B cell (primary cell): Measurements from ENCODE around the gene KIN.

Source experiments
- EZH2 ChIP-seq: IDR thresholded peaks from 2 replicates; pipeline ENCODE4 v1.6.1; 2012; ENCODE audit warnings: borderline replicate concordance, low read depth, mild to moderate bottlenecking, moderate library complexity, low read length; ENCODE audit not compliant: insufficient read depth, poor library complexity, severe bottlenecking
- TF ChIP-seq, protein P1 (sequence below): fragments of 200-600 bp; IDR thresholded peaks from one replicate; pipeline ENCODE4 v1.8.0; 2022; ENCODE audit warnings: antibody characterized with exemption, mild to moderate bottlenecking

DNA sequence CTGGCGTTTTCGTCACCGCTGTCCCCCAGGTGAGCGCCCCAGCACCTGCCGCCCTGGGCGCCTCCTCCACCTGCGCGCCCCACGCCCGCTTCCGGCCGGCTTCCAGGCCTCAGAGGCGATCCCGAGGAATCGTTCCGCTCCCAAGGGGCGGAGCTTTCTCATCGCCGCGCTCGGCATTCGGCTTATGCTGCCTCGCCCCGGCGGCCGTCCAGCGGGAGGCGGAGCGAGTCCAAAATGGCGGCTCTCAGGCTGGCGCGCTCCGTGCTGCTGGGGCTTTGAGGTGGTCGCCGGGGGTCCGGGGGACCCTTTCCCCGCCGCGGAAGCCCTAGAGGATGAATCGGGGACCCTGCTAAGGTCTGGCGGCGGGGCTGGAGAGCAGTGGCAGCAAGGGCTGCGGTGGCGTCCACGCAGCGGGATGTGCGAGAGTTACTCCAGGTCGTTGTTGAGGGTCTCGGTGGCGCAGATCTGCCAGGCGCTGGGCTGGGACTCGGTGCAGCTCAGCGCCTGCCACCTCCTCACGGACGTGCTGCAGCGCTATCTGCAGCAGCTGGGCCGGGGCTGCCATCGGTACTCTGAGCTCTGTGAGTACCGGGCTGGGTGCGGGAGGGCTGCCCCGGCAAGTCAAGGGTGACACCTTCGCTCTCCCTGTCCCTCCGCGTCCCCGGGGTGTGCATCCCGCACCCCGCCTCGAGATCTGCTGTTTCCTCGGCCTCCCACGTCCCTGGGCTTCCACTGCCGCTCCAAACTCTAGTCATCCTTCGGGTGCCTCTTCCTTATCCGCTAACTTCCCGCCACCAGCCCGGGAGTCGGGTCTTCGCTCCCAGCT lies 30.7 kb upstream of the KIN start, which contains the start of gene TAF3:
- no peak for TF ChIP-seq EZH2
- TF ChIP-seq, protein P1, sequence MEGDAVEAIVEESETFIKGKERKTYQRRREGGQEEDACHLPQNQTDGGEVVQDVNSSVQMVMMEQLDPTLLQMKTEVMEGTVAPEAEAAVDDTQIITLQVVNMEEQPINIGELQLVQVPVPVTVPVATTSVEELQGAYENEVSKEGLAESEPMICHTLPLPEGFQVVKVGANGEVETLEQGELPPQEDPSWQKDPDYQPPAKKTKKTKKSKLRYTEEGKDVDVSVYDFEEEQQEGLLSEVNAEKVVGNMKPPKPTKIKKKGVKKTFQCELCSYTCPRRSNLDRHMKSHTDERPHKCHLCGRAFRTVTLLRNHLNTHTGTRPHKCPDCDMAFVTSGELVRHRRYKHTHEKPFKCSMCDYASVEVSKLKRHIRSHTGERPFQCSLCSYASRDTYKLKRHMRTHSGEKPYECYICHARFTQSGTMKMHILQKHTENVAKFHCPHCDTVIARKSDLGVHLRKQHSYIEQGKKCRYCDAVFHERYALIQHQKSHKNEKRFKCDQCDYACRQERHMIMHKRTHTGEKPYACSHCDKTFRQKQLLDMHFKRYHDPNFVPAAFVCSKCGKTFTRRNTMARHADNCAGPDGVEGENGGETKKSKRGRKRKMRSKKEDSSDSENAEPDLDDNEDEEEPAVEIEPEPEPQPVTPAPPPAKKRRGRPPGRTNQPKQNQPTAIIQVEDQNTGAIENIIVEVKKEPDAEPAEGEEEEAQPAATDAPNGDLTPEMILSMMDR = no peak
